Neuron (in vitro differentiated cells): ENCODE measurements around the gene ENOPH1.
"Not testable (repeated sequence)": the region's sequence is repeated elsewhere in the genome, so short reads cannot be mapped to it uniquely, and the experiment has no call there.

Experiments
- H2AFZ ChIP-seq: one replicate; pipeline ENCODE4 v1.6.1; 2013; ENCODE audit warnings: low read depth, mild to moderate bottlenecking, inconsistent platforms, low read length, moderate library complexity
- H3K27me3 ChIP-seq: one replicate; pipeline ENCODE4 v1.6.1; 2013; ENCODE audit warnings: low read length; ENCODE audit not compliant: insufficient read depth
- H3K36me3 ChIP-seq: one replicate; pipeline ENCODE4 v1.6.1; 2013; ENCODE audit warnings: low read length; ENCODE audit not compliant: insufficient read depth
- H3K4me1 ChIP-seq: one replicate; pipeline ENCODE4 v1.6.1; 2013; ENCODE audit warnings: low read length; ENCODE audit not compliant: insufficient read depth
- H3K4me3 ChIP-seq: 2 replicates; pipeline ENCODE4 v1.5.1; 2013; ENCODE audit warnings: mild to moderate bottlenecking, low read length, moderate library complexity
- H3K9me3 ChIP-seq: one replicate; pipeline ENCODE4 v1.6.1; 2013; ENCODE audit warnings: low read length

ENOPH1 gene

GRCh38 chr4:82461710-82462109 lies 31.3 kb downstream of the ENOPH1 start:
- no peak overlapping the region for H2AFZ ChIP-seq

GRCh38 chr4:82462415-82462831 lies 32.0 kb downstream of the ENOPH1 start:
- no peaks in the 10 kb centered on the region for H3K9me3 ChIP-seq
- H3K27me3 ChIP-seq, result no peaks in the 10 kb centered on the region
- no peak overlapping the region for H2AFZ ChIP-seq
- no peaks in the 10 kb centered on the region for H3K4me1 ChIP-seq
- H3K36me3 ChIP-seq, result peaks cover 44% of the 10 kb centered on the region
- H3K4me3 ChIP-seq, result no peak overlapping the region

More at GRCh38 chr4:82461710-82462109, 31.3 kb downstream of the ENOPH1 start:
- Histone ChIP-seq H3K27me3 (no peaks in the 10 kb centered on the region), H3K9me3 (no peaks in the 10 kb centered on the region), H3K4me3 (no peak overlapping the region), H3K4me1 (no peaks in the 10 kb centered on the region), H3K36me3 (peaks cover 52% of the 10 kb centered on the region)

GRCh38 chr4:82463221-82463620 lies 32.8 kb downstream of the ENOPH1 start:
- Histone ChIP-seq H3K4me3 (no peak overlapping the region), H3K27me3 (no peaks in the 10 kb centered on the region), H2AFZ (no peak overlapping the region), H3K4me1 (no peaks in the 10 kb centered on the region), H3K9me3 (peaks cover under 1% of the 10 kb centered on the region), H3K36me3 (peaks cover 38% of the 10 kb centered on the region)

GRCh38 chr4:82467471-82467870 lies 37.1 kb downstream of the ENOPH1 start:
- no peak overlapping the region for H3K4me3 ChIP-seq
- H3K4me1 ChIP-seq, result peaks cover 8% of the 10 kb centered on the region
- peaks cover 10% of the 10 kb centered on the region for H3K36me3 ChIP-seq
- H3K9me3 ChIP-seq, result peaks cover 4% of the 10 kb centered on the region
- no peaks in the 10 kb centered on the region for H3K27me3 ChIP-seq
- H2AFZ ChIP-seq, result no peak overlapping the region

GRCh38 chr4:82469791-82470345 lies 39.5 kb downstream of the ENOPH1 start:
- no peaks in the 10 kb centered on the region for H3K36me3 ChIP-seq
- H3K27me3 ChIP-seq, result no peaks in the 10 kb centered on the region
- peaks cover 8% of the 10 kb centered on the region for H3K4me1 ChIP-seq
- no peak overlapping the region for H2AFZ ChIP-seq
- no peak overlapping the region for H3K4me3 ChIP-seq
- H3K9me3 ChIP-seq, result peaks cover 4% of the 10 kb centered on the region

GRCh38 chr4:82473080-82473479 lies 42.7 kb downstream of the ENOPH1 start:
- not testable (repeated sequence) for H3K36me3 ChIP-seq, H3K4me3 ChIP-seq, H2AFZ ChIP-seq, H3K27me3 ChIP-seq, H3K4me1 ChIP-seq, H3K9me3 ChIP-seq

- Histone ChIP-seq H3K4me1 (peaks cover 8% of the 10 kb centered on the region), H2AFZ (no peak overlapping the region), H3K36me3 (no peaks in the 10 kb centered on the region), H3K9me3 (peaks cover 2% of the 10 kb centered on the region), H3K27me3 (no peaks in the 10 kb centered on the region), H3K4me3 (no peak overlapping the region)
Measured at GRCh38 chr4:82473621-82474164, 43.3 kb downstream of the ENOPH1 start.

GRCh38 chr4:82475931-82476330 lies 45.5 kb downstream of the ENOPH1 start:
- H3K9me3 ChIP-seq, H2AFZ ChIP-seq, H3K4me1 ChIP-seq, H3K27me3 ChIP-seq, H3K4me3 ChIP-seq, H3K36me3 ChIP-seq: not testable (repeated sequence)

- not testable (repeated sequence) for H2AFZ ChIP-seq, H3K9me3 ChIP-seq, H3K36me3 ChIP-seq, H3K4me1 ChIP-seq, H3K27me3 ChIP-seq, H3K4me3 ChIP-seq
Measured at GRCh38 chr4:82477469-82477868, 47.1 kb downstream of the ENOPH1 start.

GRCh38 chr4:82479562-82479961 lies 49.2 kb downstream of the ENOPH1 start:
- Histone ChIP-seq H2AFZ (no peak overlapping the region), H3K36me3 (no peaks in the 10 kb centered on the region), H3K4me3 (no peak overlapping the region), H3K9me3 (peaks cover 2% of the 10 kb centered on the region), H3K27me3 (no peaks in the 10 kb centered on the region), H3K4me1 (no peaks in the 10 kb centered on the region)

- H3K27me3 ChIP-seq, result no peaks in the 10 kb centered on the region
- no peak overlapping the region for H3K4me3 ChIP-seq
Measured at GRCh38 chr4:82480771-82481505, 50.5 kb downstream of the ENOPH1 start.

GRCh38 chr4:82481506-82481840 lies 51.1 kb downstream of the ENOPH1 start:
- Histone ChIP-seq H3K4me1 (no peaks in the 10 kb centered on the region), H3K27me3 (no peaks in the 10 kb centered on the region), H2AFZ (no peak overlapping the region), H3K9me3 (peaks cover 2% of the 10 kb centered on the region), H3K36me3 (no peaks in the 10 kb centered on the region), H3K4me3 (no peak overlapping the region)

More at GRCh38 chr4:82480771-82481505, 50.5 kb downstream of the ENOPH1 start:
- Histone ChIP-seq H3K36me3 (no peaks in the 10 kb centered on the region), H3K9me3 (peaks cover 2% of the 10 kb centered on the region), H3K4me1 (no peaks in the 10 kb centered on the region), H2AFZ (no peak overlapping the region)

GRCh38 chr4:82482387-82482786 lies 52.0 kb downstream of the ENOPH1 start:
- Histone ChIP-seq H3K27me3 (no peaks in the 10 kb centered on the region), H3K36me3 (no peaks in the 10 kb centered on the region), H2AFZ (no peak overlapping the region), H3K4me1 (no peaks in the 10 kb centered on the region), H3K9me3 (peaks cover 2% of the 10 kb centered on the region), H3K4me3 (no peak overlapping the region)
